Stimulated activated CD4-positive, alpha-beta T cell treated with anti-CD3 and anti-CD28 coated beads, Interleukin-4, amount 100 ng/mL, for 1 hour (primary cell): ENCODE measurements around the gene C2orf68.
"Not testable (repeated sequence)": the region's sequence is repeated elsewhere in the genome, so short reads cannot be mapped to it uniquely, and the experiment has no call there.

Experiments
- DNase-seq: peaks from one replicate; pipeline ENCODE4 v3.0.0-alpha.2; 2020

The C2orf68 gene

GRCh38 chr2:85611705-85612587 is at the start of gene C2orf68:
Gene C2orf68 (minus strand): TSS chr2:85612066. CDS start chr2:85611984, 82 bp downstream.
- DNase-seq, result peak; percentile 86

- DNase-seq, result no peak
Measured at GRCh38 chr2:85661139-85661858, 49.4 kb upstream of the C2orf68 start.

GRCh38 chr2:85660725-85661124 is 48.9 kb upstream of the C2orf68 start:
- DNase-seq, result no peak

- DNase-seq, result not testable (repeated sequence)
Measured at GRCh38 chr2:85660301-85660700, 48.4 kb upstream of the C2orf68 start.

GRCh38 chr2:85659324-85659981 is 47.6 kb upstream of the C2orf68 start:
- DNase-seq, result no peak

GRCh38 chr2:85657399-85657798 is 45.5 kb upstream of the C2orf68 start:
- DNase-seq, result not testable (repeated sequence)

GRCh38 chr2:85656468-85656867 is 44.6 kb upstream of the C2orf68 start:
- DNase-seq, result no peak

- no peak for DNase-seq
Measured at GRCh38 chr2:85655961-85656417, 44.1 kb upstream of the C2orf68 start.

- no peak for DNase-seq
Measured at GRCh38 chr2:85653996-85654395, 42.1 kb upstream of the C2orf68 start.

- DNase-seq, result no peak
Measured at GRCh38 chr2:85652056-85652455, 40.2 kb upstream of the C2orf68 start.

GRCh38 chr2:85651097-85651496 is 39.2 kb upstream of the C2orf68 start:
- no peak for DNase-seq

GRCh38 chr2:85650456-85650855 is 38.6 kb upstream of the C2orf68 start:
- no peak for DNase-seq

GRCh38 chr2:85649201-85650190 is 37.6 kb upstream of the C2orf68 start:
- DNase-seq, result no peak

- DNase-seq, result no peak
Measured at GRCh38 chr2:85648619-85649018, 36.8 kb upstream of the C2orf68 start.

- DNase-seq, result no peak
Measured at GRCh38 chr2:85647823-85648526, 36.1 kb upstream of the C2orf68 start.

GRCh38 chr2:85646166-85646565 is 34.3 kb upstream of the C2orf68 start:
- DNase-seq, result no peak

GRCh38 chr2:85644909-85645308 is 33.0 kb upstream of the C2orf68 start:
- no peak for DNase-seq

- DNase-seq, result no peak
Measured at GRCh38 chr2:85642725-85643124, 30.9 kb upstream of the C2orf68 start.

GRCh38 chr2:85635636-85636035 is 23.8 kb upstream of the C2orf68 start:
- DNase-seq, result no peak

GRCh38 chr2:85635011-85635410 is 23.1 kb upstream of the C2orf68 start:
- DNase-seq, result no peak

GRCh38 chr2:85631316-85631715 is 19.4 kb upstream of the C2orf68 start:
- DNase-seq, result no peak
